H1 (cell line): Measurements from ENCODE around the gene CD276. TPM values are rescaled to one million over a fixed set of nuclear protein-coding genes. Genes with fewer than 3 reads are reported as not detected.
"Not testable (repeated sequence)": the region's sequence is repeated elsewhere in the genome, so short reads cannot be mapped to it uniquely, and the experiment has no call there.

Source experiments
- CTCF ChIA-PET: fragments of 300-600 bp; sonication (Branson Sonifier 250); formaldehyde crosslinking; loops from one replicate; lab custom pipeline; 2021; ENCODE audit not compliant: partially characterized antibody; lab: Charles Lee
- POLR2A ChIA-PET: fragments of 300-600 bp; sonication (Branson Sonifier 250); formaldehyde crosslinking; loops from one replicate; lab custom pipeline; 2021; ENCODE audit warnings: inconsistent platforms; ENCODE audit not compliant: partially characterized antibody; lab: Charles Lee
- DNase-seq, 2 experiments: peaks; one replicate each; pipeline versions ENCODE4 v3.0.0 to v3.0.0-alpha.2; 2010 to 2022; ENCODE audit warnings: low spot score in 2 of 2, low read depth in 1 of 2, mixed read lengths in 1 of 2
- FAIRE-seq: peaks from 2 replicates; lab custom pipeline; 2011; peaks lifted over from hg19 to GRCh38; lab: Jason Lieb, UNC
- H2AFZ ChIP-seq: 2 replicates; pipeline ENCODE4 v1.8.1; 2012; ENCODE audit warnings: low read length, inconsistent platforms
- H2AK5ac ChIP-seq: 2 replicates; pipeline ENCODE4 v1.6.1; 2013; ENCODE audit warnings: low read depth, low read length
- H2BK120ac ChIP-seq: replicated peaks from 2 replicates; pipeline ENCODE3; 2013; ENCODE audit warnings: low read depth, low read length, inconsistent platforms
- H2BK12ac ChIP-seq: 2 replicates; pipeline ENCODE4 v1.6.1; 2013; ENCODE audit warnings: low read depth, low read length
- H2BK15ac ChIP-seq: 2 replicates; pipeline ENCODE4 v1.6.1; 2013; ENCODE audit warnings: low read length
- H2BK20ac ChIP-seq: 2 replicates; pipeline ENCODE4 v1.6.1; 2013; ENCODE audit warnings: low read length
- H2BK5ac ChIP-seq: 2 replicates; pipeline ENCODE4 v1.6.1; 2013; ENCODE audit warnings: low read depth, low read length
- H3K14ac ChIP-seq: 2 replicates; pipeline ENCODE4 v1.6.1; 2013; ENCODE audit warnings: inconsistent platforms; ENCODE audit not compliant: insufficient read length
- H3K18ac ChIP-seq: 2 replicates; pipeline ENCODE4 v1.6.1; 2013; ENCODE audit warnings: low read length; ENCODE audit errors: extremely low read depth
- H3K23ac ChIP-seq: 2 replicates; pipeline ENCODE4 v1.6.1; 2013; ENCODE audit warnings: inconsistent platforms; ENCODE audit not compliant: insufficient read length
- H3K23me2 ChIP-seq: 2 replicates; pipeline ENCODE4 v1.6.1; 2013; ENCODE audit warnings: low read depth, low read length
- H3K27ac ChIP-seq: 2 replicates; pipeline ENCODE4 v1.6.1; 2011; ENCODE audit warnings: low read depth, low read length, inconsistent platforms
- H3K27me3 ChIP-seq, 4 experiments: replicated peaks in 1 of 4; 1 replicate in 1 of 4; 2 replicates in 3 of 4; pipeline versions ENCODE4 v1.6.1 to v1.8.1; 2011 to 2013; ENCODE audit warnings: low read length in 3 of 4, mild to moderate bottlenecking in 3 of 4, inconsistent platforms in 2 of 4, mixed read lengths in 2 of 4, moderate library complexity in 1 of 4; ENCODE audit not compliant: control insufficient read depth in 3 of 4, insufficient read depth in 3 of 4; ENCODE audit errors: extremely low read depth in 1 of 4
- H3K36me3 ChIP-seq, 4 experiments: 2 replicates each; pipeline versions ENCODE4 v1.6.1 to v1.8.1; 2011 to 2013; ENCODE audit warnings: mild to moderate bottlenecking in 4 of 4, low read length in 3 of 4, moderate library complexity in 2 of 4, control low read depth in 1 of 4, inconsistent platforms in 1 of 4; ENCODE audit not compliant: insufficient read depth in 4 of 4, control insufficient read depth in 2 of 4
- H3K4ac ChIP-seq: replicated peaks from 2 replicates; pipeline ENCODE3; 2013; ENCODE audit warnings: low read length, low read depth, mixed read lengths, inconsistent platforms; ENCODE audit not compliant: insufficient read length
- H3K4me1 ChIP-seq, 4 experiments: replicated peaks in 1 of 4; 1 replicate in 1 of 4; 2 replicates in 3 of 4; pipeline versions ENCODE4 v1.6.1 to v1.8.1; 2011 to 2013; ENCODE audit warnings: low read length in 3 of 4, inconsistent platforms in 2 of 4, mixed read lengths in 1 of 4; ENCODE audit not compliant: insufficient read depth in 4 of 4, control insufficient read depth in 3 of 4
- H3K4me2 ChIP-seq, 2 experiments: 2 replicates each; pipeline versions ENCODE4 v1.6.1 to v1.8.1; 2011 to 2013; ENCODE audit warnings: low read depth in 2 of 2, low read length in 2 of 2, control low read depth in 1 of 2, inconsistent platforms in 1 of 2, mild to moderate bottlenecking in 1 of 2; ENCODE audit not compliant: insufficient read depth in 1 of 2
- H3K4me3 ChIP-seq, 4 experiments: fragments of 200-600, 300-600 bp in 1 of 4; sonication (generic), shearing (Covaris generic), sonication (Bioruptor Twin) in 1 of 4; 2 replicates each; pipeline versions ENCODE4 v1.5.1 to v1.8.1; 2011 to 2016; ENCODE audit warnings: low read length in 4 of 4, low read depth in 3 of 4, control low read depth in 2 of 4, inconsistent platforms in 2 of 4, mild to moderate bottlenecking in 2 of 4, mixed read lengths in 1 of 4, moderate library complexity in 1 of 4; ENCODE audit not compliant: insufficient read depth in 2 of 4; ENCODE audit errors: extremely low read depth in 1 of 4
- H3K56ac ChIP-seq: replicated peaks from 2 replicates; pipeline ENCODE3; 2013; ENCODE audit warnings: low read depth, mild to moderate bottlenecking, mixed read lengths, low read length, inconsistent platforms; ENCODE audit not compliant: insufficient read length
- H3K79me1 ChIP-seq: 2 replicates; pipeline ENCODE4 v1.6.1; 2013; ENCODE audit warnings: low read depth, low read length, control low read depth
- H3K79me2 ChIP-seq, 2 experiments: 2 replicates each; pipeline versions ENCODE4 v1.6.1 to v1.8.1; 2012 to 2013; ENCODE audit warnings: low read length in 2 of 2, mild to moderate bottlenecking in 2 of 2, inconsistent platforms in 1 of 2; ENCODE audit not compliant: insufficient read depth in 2 of 2, control insufficient read depth in 1 of 2
- H3K9ac ChIP-seq, 4 experiments: replicated peaks in 1 of 4; 1 replicate in 1 of 4; 2 replicates in 3 of 4; pipeline versions ENCODE4 v1.6.1 to v1.8.1; 2011 to 2013; ENCODE audit warnings: low read depth in 3 of 4, low read length in 3 of 4, control low read depth in 2 of 4, mild to moderate bottlenecking in 2 of 4, moderate library complexity in 2 of 4, inconsistent platforms in 1 of 4; ENCODE audit errors: extremely low read depth in 1 of 4
- H3K9me3 ChIP-seq, 2 experiments: 2 replicates each; pipeline versions ENCODE4 v1.6.1 to v1.8.1; 2012 to 2013; ENCODE audit warnings: mild to moderate bottlenecking in 2 of 2, moderate library complexity in 2 of 2, control low read depth in 1 of 2, inconsistent platforms in 1 of 2, low read depth in 1 of 2, low read length in 1 of 2, mixed read lengths in 1 of 2; ENCODE audit not compliant: insufficient read depth in 2 of 2
- H4K20me1 ChIP-seq, 2 experiments: replicated peaks in 1 of 2; 2 replicates each; pipeline versions ENCODE3 to v1.8.1; 2011 to 2013; ENCODE audit warnings: inconsistent platforms in 2 of 2, low read length in 2 of 2, mild to moderate bottlenecking in 1 of 2; ENCODE audit not compliant: insufficient read depth in 2 of 2, control insufficient read depth in 1 of 2
- H4K5ac ChIP-seq: 2 replicates; pipeline ENCODE4 v1.6.1; 2013; ENCODE audit warnings: low read length, low read depth, mixed read lengths, inconsistent platforms; ENCODE audit not compliant: insufficient read length
- H4K8ac ChIP-seq: 2 replicates; pipeline ENCODE4 v1.8.0; 2013; ENCODE audit warnings: mild to moderate bottlenecking, moderate library complexity, low read length, inconsistent platforms; ENCODE audit not compliant: insufficient read depth; ENCODE audit errors: extremely low read depth
- H4K91ac ChIP-seq: replicated peaks from 2 replicates; pipeline ENCODE3; 2013; ENCODE audit warnings: low read length, mixed read lengths, inconsistent platforms; ENCODE audit not compliant: insufficient read length
- WGBS, 2 experiments: shearing (Covaris generic) in 1 of 2; methylation state at CpG; one replicate each; pipeline versions ENCODE4 v1.1.6 to v1.1.7; 2013 to 2015; ENCODE audit warnings: low lambda C conversion rate in 2 of 2, mixed read lengths in 2 of 2, inconsistent platforms in 1 of 2, low coverage in 1 of 2, missing lambda C conversion rate in 1 of 2; ENCODE audit not compliant: insufficient replicate concordance in 2 of 2, insufficient coverage in 1 of 2, insufficient read length in 1 of 2; ENCODE audit errors: extremely low coverage in 1 of 2, missing lambda C conversion rate in 1 of 2; 5-methylcytosine and 5-hydroxymethylcytosine counted together
- polyA plus RNA-seq, 7 experiments: library from polyadenylated mRNA; depleted of rRNA in 3 of 7; stranded (reverse) in 5 of 7; unstranded in 2 of 7; fragments of >200 nt in 5 of 7; fragments of 200-250 nt in 2 of 7; gene quantifications; 1 replicate in 5 of 7; 2 replicates in 1 of 7; 4 replicates in 1 of 7; pipeline versions ENCODE4 v1.2.1 to v1.2.3, GENCODE V29; 2011 to 2013; ENCODE audit warnings: missing spikeins in 2 of 7, mixed read lengths in 2 of 7
- total RNA-seq: library from RNA; stranded (reverse); fragmentation: NEBNext Ultra II Directional; extraction: Animal tissue kit (Norgen Biotek cat#: 25700); gene quantifications from 2 replicates; pipeline ENCODE4 v1.2.1, GENCODE V29; 2021

The CD276 gene
- total and polyA plus RNA-seq, 2 of the 8 experiments (the other 6 are each of a cell fraction or from before 2014, with no cell fraction given) = 156 to 158 TPM

DNA sequence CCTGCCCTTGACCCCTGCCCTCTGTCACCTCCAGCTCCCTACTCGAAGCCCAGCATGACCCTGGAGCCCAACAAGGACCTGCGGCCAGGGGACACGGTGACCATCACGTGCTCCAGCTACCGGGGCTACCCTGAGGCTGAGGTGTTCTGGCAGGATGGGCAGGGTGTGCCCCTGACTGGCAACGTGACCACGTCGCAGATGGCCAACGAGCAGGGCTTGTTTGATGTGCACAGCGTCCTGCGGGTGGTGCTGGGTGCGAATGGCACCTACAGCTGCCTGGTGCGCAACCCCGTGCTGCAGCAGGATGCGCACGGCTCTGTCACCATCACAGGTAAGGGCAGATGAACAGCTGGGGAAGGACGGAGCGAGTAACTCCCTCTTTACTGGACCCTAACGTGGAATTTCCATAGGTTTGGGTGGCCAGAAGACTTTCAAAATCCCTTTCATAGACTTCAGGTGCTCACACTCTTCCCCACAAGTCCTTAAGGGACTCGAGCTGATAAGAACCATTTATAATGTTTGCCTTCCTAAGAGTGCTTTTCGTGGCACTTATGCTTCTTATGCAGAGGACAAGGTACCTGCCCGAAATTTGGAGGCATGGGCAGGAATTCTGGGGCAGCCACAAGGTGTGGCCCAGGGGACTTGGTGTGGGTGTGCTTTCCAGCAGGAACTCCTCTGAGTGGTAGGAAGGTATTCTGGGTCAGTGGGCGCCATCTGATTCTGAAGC is 20.1 kb downstream of the CD276 start:
- FAIRE-seq, H3K9me3 ChIP-seq, H3K18ac ChIP-seq, H2BK20ac ChIP-seq, H3K9ac ChIP-seq, H3K4me1 ChIP-seq, H2BK12ac ChIP-seq, H3K79me1 ChIP-seq, H4K91ac ChIP-seq, DNase-seq, H2AK5ac ChIP-seq, H3K27ac ChIP-seq, H2BK15ac ChIP-seq, H3K56ac ChIP-seq, H3K23me2 ChIP-seq, H3K4ac ChIP-seq, H3K14ac ChIP-seq, H2AFZ ChIP-seq, H4K8ac ChIP-seq, H2BK5ac ChIP-seq, H3K4me3 ChIP-seq, H3K27me3 ChIP-seq, H2BK120ac ChIP-seq, H3K4me2 ChIP-seq, H4K5ac ChIP-seq, H3K23ac ChIP-seq: not testable (repeated sequence)
- CTCF ChIA-PET = interaction anchor here (0.6 to 18.5 kb wide), 55 partner anchors 8 to 395 kb away, joined by 3 to 496 read pairs (median 4); partner anchors contain the start of genes CD276, INSYN1 and NPTN
- 89% methylated on average over 14 of the region's 23 CpGs; no CpG with 5 or more reads in 1 of the 2 experiments for WGBS, 2 experiments
- peaks cover 19 to 29% of the 10 kb centered on the region in 2 experiments for H4K20me1 ChIP-seq
- POLR2A ChIA-PET = interaction anchor here (0.6 to 1.5 kb wide), 3 partner anchors 9 to 81 kb away, joined by 3 to 4 read pairs (median 3); no protein-coding TSS in a partner anchor
- peaks cover 0 to 19% of the 10 kb centered on the region in 2 experiments; a peak in 1 of 4 replicates for H3K79me2 ChIP-seq
- H3K36me3 ChIP-seq = peaks cover 5 to 37% (median 29%) of the 10 kb centered on the region in 4 experiments
